NCI-H82 treated with DMSO at 0.1 percent for 48 hours (cell line): ENCODE data around the gene CCDC149.

Source experiments
- DNase-seq: peaks from one replicate; lab custom pipeline; 2025; ENCODE audit not compliant: unreplicated experiment; lab: John Stamatoyannopoulos, UW

The CCDC149 gene

GRCh38 chr4:24912252-24913118, at the start of gene CCDC149:
Gene CCDC149, minus strand, starts transcription at chr4:24913042. Its CDS starts 178 bp downstream, at chr4:24912864.
- peak; percentile 65 for DNase-seq

- no peak for DNase-seq
These were observed 45.0 kb upstream of the CCDC149 start for GRCh38 chr4:24957886-24958285.

- DNase-seq, result no peak
These were observed 43.9 kb upstream of the CCDC149 start for GRCh38 chr4:24956763-24957162.

GRCh38 chr4:24956091-24956490, 43.2 kb upstream of the CCDC149 start:
- no peak for DNase-seq

- no peak for DNase-seq
These were observed 39.8 kb upstream of the CCDC149 start for GRCh38 chr4:24952667-24953066.

GRCh38 chr4:24949970-24950369, 37.1 kb upstream of the CCDC149 start:
- DNase-seq, result no peak

- DNase-seq, result no peak
These were observed 25.1 kb upstream of the CCDC149 start for GRCh38 chr4:24937917-24938281.

- DNase-seq, result no peak
These were observed 24.5 kb upstream of the CCDC149 start for GRCh38 chr4:24937176-24937916.

GRCh38 chr4:24935856-24936255, 23.0 kb upstream of the CCDC149 start:
- DNase-seq, result no peak

GRCh38 chr4:24934311-24934710, 21.5 kb upstream of the CCDC149 start:
- DNase-seq, result no peak

GRCh38 chr4:24933684-24934275, 20.9 kb upstream of the CCDC149 start:
- DNase-seq, result no peak

GRCh38 chr4:24932515-24933225, 19.8 kb upstream of the CCDC149 start:
- no peak for DNase-seq

- no peak for DNase-seq
These were observed 17.3 kb upstream of the CCDC149 start for GRCh38 chr4:24930151-24930550.

- no peak for DNase-seq
These were observed 15.9 kb upstream of the CCDC149 start for GRCh38 chr4:24928708-24929107.

- no peak for DNase-seq
These were observed 14.2 kb upstream of the CCDC149 start for GRCh38 chr4:24927049-24927448.

- DNase-seq, result no peak
These were observed 11.5 kb upstream of the CCDC149 start for GRCh38 chr4:24924309-24924781.

- no peak for DNase-seq
These were observed 10.7 kb upstream of the CCDC149 start for GRCh38 chr4:24923550-24923949.

- no peak for DNase-seq
These were observed 10.2 kb upstream of the CCDC149 start for GRCh38 chr4:24923002-24923401.

- DNase-seq, result no peak
These were observed 9.6 kb upstream of the CCDC149 start for GRCh38 chr4:24922416-24922815.

- DNase-seq, result no peak
These were observed 8.6 kb upstream of the CCDC149 start for GRCh38 chr4:24921491-24921890.

GRCh38 chr4:24920008-24920407, 7.2 kb upstream of the CCDC149 start:
- DNase-seq, result no peak
